GM19455 (cell line): ENCODE measurements around the gene BUD31.
"Not testable (repeated sequence)": the region's sequence is repeated elsewhere in the genome, so short reads cannot be mapped to it uniquely, and the experiment has no call there.

Source experiments
- ATAC-seq: cut with Tn5 transposase; IDR thresholded peaks from one replicate; pipeline ENCODE4 v1.9.1; 2021; ENCODE audit not compliant: unreplicated experiment

Gene BUD31

GRCh38 chr7:99397297-99397983 lies 11.3 kb upstream of the BUD31 start:
- ATAC-seq: no peak

DNA sequence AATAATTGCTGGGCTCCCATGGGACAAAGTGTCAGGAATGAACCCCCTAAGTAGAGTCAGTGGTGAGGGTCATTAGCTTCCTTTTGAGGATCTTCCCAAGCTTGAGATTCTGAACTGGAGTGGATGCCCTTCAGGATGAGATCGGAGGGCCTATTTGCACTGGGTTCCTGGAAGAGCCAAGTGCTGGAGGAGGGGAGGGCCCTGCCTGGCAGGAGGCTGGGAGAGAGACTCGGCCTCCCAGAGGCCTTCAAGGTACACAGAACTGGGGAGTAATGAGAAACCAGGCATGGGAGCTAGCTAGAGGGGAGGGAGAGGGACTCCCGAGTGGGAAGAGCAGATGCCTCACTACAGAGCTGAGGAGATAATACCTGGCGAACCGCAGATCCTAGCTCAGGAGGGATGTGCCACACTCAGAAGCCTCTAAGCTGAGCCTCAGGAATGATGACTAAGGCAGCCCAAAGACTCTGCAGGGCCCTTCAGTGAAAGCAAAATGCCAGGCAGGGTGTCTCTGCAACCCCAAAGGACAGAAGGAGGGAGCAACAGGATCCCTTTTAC lies 9.8 kb upstream of the BUD31 start:
- no peak for ATAC-seq

DNA sequence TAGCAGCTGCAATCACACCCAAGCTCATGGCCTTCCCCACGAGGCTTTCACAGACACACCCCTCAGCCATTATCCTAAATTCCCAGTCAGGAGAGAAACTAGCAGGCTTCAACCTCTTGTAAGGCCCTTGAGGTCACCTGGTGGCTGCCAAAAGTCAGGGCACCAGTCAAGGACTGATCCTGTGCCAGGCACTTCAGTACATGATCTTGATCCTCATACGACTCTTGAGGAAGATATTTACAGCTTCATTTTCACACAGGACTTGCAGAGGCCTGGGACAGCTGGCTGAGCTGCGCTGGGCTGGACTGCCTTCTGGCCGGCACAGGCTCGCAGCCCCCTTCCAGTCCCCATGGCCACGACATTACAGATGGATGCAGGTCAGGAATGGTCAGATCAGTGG lies 9.2 kb upstream of the BUD31 start:
- ATAC-seq: no peak

DNA sequence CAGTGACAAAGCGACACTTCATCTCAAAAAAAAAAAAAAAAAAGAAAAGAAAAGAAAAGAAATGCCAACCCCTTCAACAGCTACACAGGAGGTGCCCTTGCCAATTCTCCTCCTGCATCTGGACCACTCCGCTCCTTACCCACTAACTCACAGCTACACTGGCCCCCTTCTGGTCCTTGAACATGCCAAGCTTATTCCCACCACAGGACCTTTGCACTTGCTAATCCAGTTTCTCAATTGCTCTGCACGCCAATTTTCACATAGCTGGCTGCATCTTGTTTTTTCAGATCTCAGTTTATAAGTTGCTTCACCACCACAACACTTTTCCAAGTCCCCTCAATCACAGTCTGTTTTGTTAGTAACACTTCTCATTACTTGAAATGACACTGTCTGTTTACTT lies 5.9 kb upstream of the BUD31 start:
- no peak for ATAC-seq

DNA sequence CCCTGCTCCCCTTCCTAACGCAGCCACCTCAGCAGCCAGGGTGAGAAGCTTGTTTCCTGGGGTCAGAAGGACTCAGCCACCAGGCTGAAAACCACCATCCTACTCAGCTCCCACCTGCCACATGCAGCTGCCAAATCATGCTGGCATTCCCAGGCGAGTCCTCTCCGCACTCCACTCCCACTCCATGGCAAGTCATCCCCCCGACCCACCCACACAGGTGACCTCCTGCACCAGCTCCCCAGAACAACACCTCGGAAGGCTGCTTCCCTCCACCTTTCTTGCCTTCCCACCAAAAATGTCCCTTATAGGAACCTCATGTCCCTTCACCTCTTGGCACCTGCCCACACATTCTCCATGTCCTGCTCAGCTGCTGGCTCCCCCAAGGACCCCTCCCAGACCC lies 5.0 kb upstream of the BUD31 start:
- no peak for ATAC-seq

- no peak for ATAC-seq
Observed at GRCh38 chr7:99404235-99404976, 4.4 kb upstream of the BUD31 start.

GRCh38 chr7:99404977-99405320 lies 3.8 kb upstream of the BUD31 start:
- no peak for ATAC-seq

- ATAC-seq: no peak
Observed at GRCh38 chr7:99406557-99406956, 2.2 kb upstream of the BUD31 start.

DNA sequence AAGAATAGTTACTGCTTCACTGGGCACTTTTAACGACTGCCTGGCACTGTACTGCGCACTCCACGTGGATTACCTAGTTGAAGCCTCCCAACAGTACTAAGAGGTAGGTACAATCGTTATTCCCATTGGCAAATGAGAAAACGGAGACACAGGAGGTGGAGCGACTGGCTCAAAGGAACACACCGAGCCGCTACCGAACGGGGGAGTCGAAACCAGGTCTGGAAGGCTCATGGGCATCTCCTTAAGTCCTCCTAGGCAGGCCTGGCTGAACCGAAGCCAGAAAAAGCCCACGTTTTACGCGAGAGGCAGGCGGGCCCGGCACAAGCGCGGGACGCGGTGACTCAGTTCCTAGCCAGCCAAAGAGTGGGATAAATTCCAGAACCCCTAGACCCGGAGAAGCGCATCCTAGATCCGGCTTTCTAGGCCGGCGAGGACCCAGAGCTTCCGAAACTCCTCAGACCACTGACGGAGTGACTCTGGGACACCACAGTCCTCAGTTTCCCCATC lies 844 bp upstream of the BUD31 start:
- peak; percentile 9 for ATAC-seq

DNA sequence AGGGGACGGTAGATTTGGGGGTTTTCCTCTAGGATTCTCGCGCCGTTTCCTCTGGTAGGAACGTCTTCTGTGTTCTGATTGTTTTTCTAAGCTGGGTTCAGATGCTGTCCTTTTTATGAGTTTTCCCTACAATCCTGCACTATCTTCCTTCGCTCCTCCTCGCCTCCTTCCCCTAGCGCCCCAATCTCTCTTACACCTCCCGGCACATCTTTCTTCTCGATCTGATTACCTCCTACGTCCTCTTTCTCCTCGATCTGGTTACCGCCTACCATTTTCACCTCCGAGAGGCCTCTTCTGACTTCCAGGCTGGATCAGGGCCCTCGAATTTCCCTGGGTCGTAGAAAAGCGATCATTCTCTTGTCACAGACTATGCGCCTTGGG lies 413 bp downstream of the BUD31 start:
- ATAC-seq: no peak

DNA sequence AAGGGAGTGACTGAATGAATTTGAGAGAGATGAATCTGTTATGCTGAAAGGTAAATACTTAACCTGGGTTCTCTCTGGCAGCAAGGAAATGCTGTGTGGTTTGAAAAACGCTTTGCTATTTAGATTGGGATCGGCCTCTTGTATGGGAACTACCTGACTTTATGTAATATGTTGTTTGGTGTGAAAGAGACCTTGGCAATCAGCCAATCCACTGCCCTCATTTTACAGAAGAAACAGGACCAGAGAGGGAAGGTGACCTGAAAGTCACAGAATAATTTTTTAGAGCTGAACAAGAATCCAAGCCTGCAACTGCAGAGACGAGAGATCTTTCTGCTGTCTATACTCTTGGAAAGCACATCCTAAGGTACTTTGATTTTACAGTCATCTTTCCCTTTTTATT lies 1.0 kb downstream of the BUD31 start:
- no peak for ATAC-seq

DNA sequence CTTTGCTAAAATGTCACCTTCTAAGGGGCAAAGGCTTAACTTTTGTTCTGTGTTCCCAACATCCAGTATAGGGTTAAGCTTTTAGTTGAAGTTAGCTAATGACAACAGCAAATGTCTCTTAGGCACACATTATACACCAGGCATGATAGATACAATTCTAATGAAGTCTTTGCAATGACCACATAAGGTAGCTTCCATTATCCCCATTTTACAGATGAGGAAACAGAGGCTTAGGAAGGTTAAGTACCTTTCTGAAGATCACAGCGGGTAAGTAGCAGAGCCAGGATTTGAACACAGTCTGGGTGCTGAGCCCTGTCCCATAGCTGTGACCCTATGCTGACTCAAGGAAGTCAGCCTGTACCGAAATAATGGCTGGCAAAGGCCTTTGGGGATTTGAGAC lies 1.9 kb downstream of the BUD31 start:
- ATAC-seq: no peak

- not testable (repeated sequence) for ATAC-seq
Observed at GRCh38 chr7:99415513-99416127, 6.9 kb downstream of the BUD31 start.

DNA sequence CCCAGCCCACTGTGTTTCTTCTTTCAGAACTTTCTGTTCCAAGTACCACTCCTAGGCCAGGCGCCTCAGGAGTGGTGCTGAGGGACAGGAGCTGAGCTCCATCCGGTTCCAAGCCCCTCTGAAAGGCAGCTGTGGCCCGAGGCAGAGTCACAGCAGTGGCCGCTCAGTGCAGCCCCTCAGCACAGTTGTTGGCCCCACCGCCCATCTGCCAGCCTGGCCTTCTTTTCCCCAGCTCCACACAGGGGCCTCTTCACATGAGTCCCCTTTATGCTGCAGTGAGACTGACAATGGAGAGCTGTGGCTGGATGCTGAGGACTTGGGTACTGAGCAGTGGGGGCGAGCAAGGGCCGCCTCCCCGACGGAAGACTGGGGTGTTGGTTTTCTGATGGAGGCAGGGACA lies 9.5 kb downstream of the BUD31 start:
- ATAC-seq: no peak

- no peak for ATAC-seq
Observed at GRCh38 chr7:99419323-99420021, 10.7 kb downstream of the BUD31 start.

- ATAC-seq: no peak
Observed at GRCh38 chr7:99420213-99420612, 11.4 kb downstream of the BUD31 start.

- ATAC-seq: no peak
Observed at GRCh38 chr7:99420986-99421385, 12.2 kb downstream of the BUD31 start.

GRCh38 chr7:99422186-99422585 lies 13.4 kb downstream of the BUD31 start:
- no peak for ATAC-seq

DNA sequence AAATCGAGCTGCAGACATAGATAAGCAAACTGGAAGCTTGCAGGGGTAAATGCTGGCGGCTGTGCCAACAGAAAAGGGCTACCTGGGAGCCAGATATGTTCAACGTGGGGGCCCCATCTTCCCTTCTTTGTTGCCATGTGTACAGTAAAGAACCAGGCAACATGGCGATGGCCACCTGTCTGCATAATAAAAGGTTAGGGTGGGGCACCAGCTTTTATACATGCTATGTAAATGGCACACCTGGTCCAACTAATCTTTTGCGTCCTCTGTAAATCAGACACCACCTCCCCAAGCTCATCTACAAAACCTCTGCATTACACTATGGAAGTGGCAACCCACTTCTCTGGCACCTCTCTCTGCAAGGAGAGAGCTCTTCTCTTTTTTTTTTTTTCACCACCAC lies 13.9 kb downstream of the BUD31 start:
- no peak for ATAC-seq

- ATAC-seq: no peak
Observed at GRCh38 chr7:99424932-99425730, 16.4 kb downstream of the BUD31 start.
